SK-N-SH (cell line): Measurements from ENCODE around the gene AFF3. TPM values are rescaled to one million over a fixed set of nuclear protein-coding genes. Genes with fewer than 3 reads are reported as not detected.

Experiments
- CTCF ChIA-PET: fragments of 300-600, 350-600 bp; formaldehyde crosslinking; extraction: SDS; loops from one replicate; lab custom pipeline; 2021; lab: Yijun Ruan, JAX
- POLR2A ChIA-PET: fragments of 350-600 bp; sonication (Branson Sonifier 250); formaldehyde crosslinking; extraction: SDS; loops from one replicate; lab custom pipeline; 2020; ENCODE audit warnings: antibody characterized with exemption, inconsistent platforms; lab: Yijun Ruan, JAX
- DNase-seq: peaks from one replicate; pipeline ENCODE4 v3.0.0; 2012
- H2AFZ ChIP-seq: fragments of 200-600 bp; sonication (generic); 2 replicates; pipeline ENCODE4 v1.8.1; 2016; ENCODE audit warnings: antibody characterized with exemption, mild to moderate bottlenecking, low read depth
- H3F3A ChIP-seq: fragments of 200-600 bp; sonication (generic); replicated peaks from 2 replicates; pipeline ENCODE3; 2016; ENCODE audit warnings: antibody characterized with exemption, mild to moderate bottlenecking; ENCODE audit not compliant: insufficient read depth
- H3K27ac ChIP-seq, 2 experiments: fragments of 200-500 bp in 1 of 2; fragments of 200-600 bp in 1 of 2; sonication (Bioruptor generic) in 1 of 2; sonication (generic), shearing (Covaris generic) in 1 of 2; 2 replicates each; pipeline versions ENCODE4 v1.5.1 to v1.6.1; 2014 to 2016; ENCODE audit warnings: low read depth in 2 of 2, inconsistent platforms in 1 of 2, low read length in 1 of 2, mild to moderate bottlenecking in 1 of 2, mixed read lengths in 1 of 2
- H3K27me3 ChIP-seq: fragments of 200-600 bp; sonication (generic), shearing (Covaris generic); 2 replicates; pipeline ENCODE4 v1.6.1; 2016; ENCODE audit warnings: mixed run types; ENCODE audit not compliant: insufficient read depth
- H3K36me3 ChIP-seq, 2 experiments: fragments of 200-500 bp in 1 of 2; fragments of 200-600 bp in 1 of 2; sonication (Bioruptor generic) in 1 of 2; sonication (generic) in 1 of 2; replicated peaks in 1 of 2; 2 replicates each; pipeline versions ENCODE3 to v1.5.1; 2014 to 2016; ENCODE audit warnings: low read length in 1 of 2, mild to moderate bottlenecking in 1 of 2; ENCODE audit not compliant: insufficient read depth in 2 of 2, control insufficient read depth in 1 of 2
- H3K4me1 ChIP-seq, 2 experiments: fragments of 200-500 bp in 1 of 2; fragments of 200-600 bp in 1 of 2; sonication (Bioruptor generic) in 1 of 2; sonication (generic), shearing (Covaris generic) in 1 of 2; 2 replicates each; pipeline versions ENCODE4 v1.5.1 to v1.6.1; 2014 to 2016; ENCODE audit warnings: low read depth in 1 of 2, low read length in 1 of 2, mixed run types in 1 of 2; ENCODE audit not compliant: insufficient read depth in 2 of 2, control insufficient read depth in 1 of 2
- H3K4me2 ChIP-seq: fragments of 200-600 bp; sonication (generic), shearing (Covaris generic); 2 replicates; pipeline ENCODE4 v1.6.1; 2017; ENCODE audit warnings: mixed run types
- H3K4me3 ChIP-seq, 2 experiments: fragments of 200-500 bp in 1 of 2; fragments of 200-600 bp in 1 of 2; sonication (Bioruptor generic) in 1 of 2; sonication (generic), shearing (Covaris generic) in 1 of 2; 2 replicates each; pipeline versions ENCODE4 v1.5.1 to v1.8.1; 2014 to 2016; ENCODE audit warnings: low read depth in 2 of 2, inconsistent platforms in 1 of 2, low read length in 1 of 2, mild to moderate bottlenecking in 1 of 2, mixed read lengths in 1 of 2, moderate library complexity in 1 of 2
- H3K79me2 ChIP-seq: fragments of 200-600 bp; sonication (generic); 2 replicates; pipeline ENCODE4 v1.8.1; 2017; ENCODE audit warnings: mild to moderate bottlenecking; ENCODE audit not compliant: insufficient read depth
- H3K9ac ChIP-seq: fragments of 200-600 bp; sonication (generic); 2 replicates; pipeline ENCODE4 v1.6.1; 2017; ENCODE audit warnings: mixed run types
- H3K9me2 ChIP-seq: fragments of 200-600 bp; sonication (generic); 2 replicates; pipeline ENCODE4 v1.6.1; 2017; ENCODE audit warnings: mixed run types
- H3K9me3 ChIP-seq: fragments of 200-600 bp; sonication (generic); 2 replicates; pipeline ENCODE4 v1.6.1; 2017; ENCODE audit warnings: mixed run types, mild to moderate bottlenecking, moderate library complexity
- H4K20me1 ChIP-seq: fragments of 200-600 bp; sonication (generic); 2 replicates; pipeline ENCODE4 v1.6.1; 2017; ENCODE audit warnings: mild to moderate bottlenecking, mixed run types; ENCODE audit not compliant: insufficient read depth
- CHD2 ChIP-seq: fragments of 150-350 bp; IDR thresholded peaks from 2 replicates; pipeline ENCODE4 v1.6.1; 2018; ENCODE audit warnings: low read length; ENCODE audit not compliant: partially characterized antibody
- CTCF ChIP-seq: fragments of 200-600 bp; sonication (generic); IDR thresholded peaks from 2 replicates; pipeline ENCODE4 v1.6.1; 2017; ENCODE audit warnings: antibody characterized with exemption, mild to moderate bottlenecking, moderate library complexity
- ELF1 ChIP-seq: IDR thresholded peaks from 2 replicates; pipeline ENCODE4 v1.4.0; 2012
- EP300 ChIP-seq, 2 experiments: IDR thresholded peaks; 2 replicates each; pipeline versions ENCODE4 v1.4.0 to v1.6.1; 2012; ENCODE audit warnings: borderline replicate concordance in 1 of 2, low read depth in 1 of 2, low read length in 1 of 2
- EZH2phosphoT487 ChIP-seq: fragments of 200-600 bp; sonication (generic); IDR thresholded peaks from 2 replicates; pipeline ENCODE4 v1.6.1; 2017; ENCODE audit warnings: low read depth, mixed run types, mild to moderate bottlenecking, antibody characterized with exemption, moderate library complexity, borderline replicate concordance
- FOSL2 ChIP-seq: IDR thresholded peaks from 2 replicates; pipeline ENCODE4 v1.4.0; 2012; ENCODE audit warnings: low read depth, mild to moderate bottlenecking, moderate library complexity, borderline replicate concordance
- GABPA ChIP-seq: IDR thresholded peaks from 2 replicates; pipeline ENCODE4 v1.4.0; 2012; ENCODE audit warnings: low read depth, mild to moderate bottlenecking
- GATA2 ChIP-seq: sonication (generic); formaldehyde crosslinking; IDR thresholded peaks from 2 replicates; pipeline ENCODE4 v1.5.0; 2020; ENCODE audit warnings: mild to moderate bottlenecking, missing genetic modification reagents
- MAX ChIP-seq: IDR thresholded peaks from 2 replicates; pipeline ENCODE4 v1.4.0; 2012; ENCODE audit warnings: low read depth
- MEF2A ChIP-seq: IDR thresholded peaks from 2 replicates; pipeline ENCODE4 v1.4.0; 2012; ENCODE audit warnings: low read depth, borderline replicate concordance
- MXI1 ChIP-seq: IDR thresholded peaks from 2 replicates; pipeline ENCODE4 v1.6.1; 2012; ENCODE audit warnings: mild to moderate bottlenecking, low read depth, low read length, improper control_type of control experiment
- NFIC ChIP-seq: IDR thresholded peaks from 2 replicates; pipeline ENCODE4 v1.4.0; 2012; ENCODE audit warnings: borderline replicate concordance
- POLR2AphosphoS5 ChIP-seq: IDR thresholded peaks from 2 replicates; pipeline ENCODE4 v1.6.1; 2012; ENCODE audit warnings: low read depth, low read length
- RAD21 ChIP-seq: IDR thresholded peaks from 2 replicates; pipeline ENCODE4 v1.6.1; 2012; ENCODE audit warnings: mild to moderate bottlenecking, low read length
- RCOR1 ChIP-seq: fragments of 150-350 bp; IDR thresholded peaks from 2 replicates; pipeline ENCODE4 v1.6.1; 2017; ENCODE audit warnings: antibody characterized with exemption, low read length
- RFX5 ChIP-seq: IDR thresholded peaks from 2 replicates; pipeline ENCODE4 v1.6.1; 2012; ENCODE audit warnings: mild to moderate bottlenecking, improper control_type of control experiment, low read length
- RXRA ChIP-seq: IDR thresholded peaks from 2 replicates; pipeline ENCODE4 v1.4.0; 2012; ENCODE audit warnings: low read depth, mild to moderate bottlenecking, borderline replicate concordance
- USF1 ChIP-seq: IDR thresholded peaks from 2 replicates; pipeline ENCODE4 v1.4.0; 2012; ENCODE audit warnings: low read depth, borderline replicate concordance
- WGBS: methylation state at CpG from one replicate; pipeline ENCODE4 v1.1.6; 2017; ENCODE audit warnings: low lambda C conversion rate; 5-methylcytosine and 5-hydroxymethylcytosine counted together
- polyA plus RNA-seq, 3 experiments: library from polyadenylated mRNA; depleted of rRNA; stranded (reverse); fragments of >200 nt; gene quantifications; 2 replicates each; pipeline ENCODE4 v1.2.3, GENCODE V29; 2012

AFF3 gene
- polyA plus RNA-seq, 1 of the 3 experiments (the other 2 are of a cell fraction): 0.36 TPM

GRCh38 chr2:99714349-99714748, 428.0 kb downstream of the AFF3 start:
- no peaks in the 10 kb centered on the region for H3K9me3 ChIP-seq
- H3K36me3 ChIP-seq: no peaks in the 10 kb centered on the region
- no peaks in the 10 kb centered on the region for H3K27me3 ChIP-seq
- H3K9ac ChIP-seq: no peak overlapping the region
- no peak for TF ChIP-seq FOSL2
- no peak for TF ChIP-seq GATA2 (CRISPR knock-in tag)
- TF ChIP-seq GABPA: no peak
- TF ChIP-seq USF1: no peak
- TF ChIP-seq RXRA: no peak
- TF ChIP-seq RAD21: no peak
- TF ChIP-seq MEF2A: no peak
- TF ChIP-seq NFIC: no peak
- TF ChIP-seq EZH2phosphoT487: no peak
- TF ChIP-seq CTCF: no peak
- TF ChIP-seq RFX5: no peak
- no peak for TF ChIP-seq RCOR1
- TF ChIP-seq MAX: no peak
- no peak for TF ChIP-seq MXI1
- no peak for TF ChIP-seq POLR2AphosphoS5
- TF ChIP-seq CHD2: no peak
- TF ChIP-seq EP300 (IDR thresholded peaks at IDR 0.05; ENCODE audit: borderline replicate concordance in 1 of 2, low read depth in 1 of 2, low read length in 1 of 2): no peak
- no peak for TF ChIP-seq ELF1
- no peak for DNase-seq
- H3K4me2 ChIP-seq: no peak overlapping the region
- H3K79me2 ChIP-seq: no peaks in the 10 kb centered on the region
- H3K4me1 ChIP-seq: peaks cover 0 to 9% of the 10 kb centered on the region in 2 experiments; a peak in 2 of 4 replicates
- H3K9me2 ChIP-seq: no peaks in the 10 kb centered on the region
- ChIA-PET POLR2A (no interaction called here), CTCF (interaction anchor here (1.6 kb wide), 1 partner anchor 548 kb away, joined by 5 read pairs; no protein-coding TSS in a partner anchor)
- H3K4me3 ChIP-seq: no peak overlapping the region
- H3F3A ChIP-seq: no peaks in the 10 kb centered on the region
- no peak overlapping the region for H2AFZ ChIP-seq
- 39% methylated on average over 2 of the region's 2 CpGs for WGBS
- no peak overlapping the region for H3K27ac ChIP-seq
- no peaks in the 10 kb centered on the region for H4K20me1 ChIP-seq
